Mammary epithelial cell (primary cell): ENCODE results near the gene HNRNPH3.

ENCODE experiments used
- CTCF ChIP-seq, 2 donors: IDR thresholded peaks in 1 of 2; conservative IDR thresholded peaks in 1 of 2; 2 replicates each; pipeline ENCODE4 v1.5.1; 2011 to 2012; ENCODE audit warnings: inconsistent platforms in 2 of 2, low read length in 2 of 2, mild to moderate bottlenecking in 2 of 2, control low read depth in 1 of 2, low read depth in 1 of 2; ENCODE audit not compliant: insufficient read depth in 1 of 2; ENCODE audit errors: extremely low read depth in 1 of 2
- EZH2 ChIP-seq: IDR thresholded peaks from 2 replicates; pipeline ENCODE4 v1.6.1; 2012; ENCODE audit warnings: low read length, inconsistent platforms, borderline replicate concordance

- TF ChIP-seq CTCF (conservative IDR thresholded peaks at IDR 0.05 in 1 of 2, IDR thresholded peaks at IDR 0.05 in 1 of 2; ENCODE audit: extremely low read depth in 1 of 2, insufficient read depth in 1 of 2, low read depth in 1 of 2, low read length in 2 of 2) (no peak), EZH2 (no peak)
Measured at GRCh38 chr10:68288717-68289116, 43.1 kb upstream of the HNRNPH3 start.
